K562 (cell line): Measurements from ENCODE around the gene TTYH2. TPM values are rescaled to one million over a fixed set of nuclear protein-coding genes. Genes with fewer than 3 reads are reported as not detected.

Source experiments
- ATAC-seq: fragments of 200-7000 bp; cut with Tn5 transposase; 3 replicates; pipeline ENCODE4 v1.9.1; 2020; ENCODE audit warnings: moderate library complexity
- BruUV-seq: library from RNA; stranded (reverse); fragments of 400-500 nt; replicated peaks from 2 replicates; lab custom pipeline; 2021; lab: Mats Ljungman, UMichigan
- CTCF ChIA-PET: fragments of 300-600 bp; formaldehyde crosslinking; extraction: SDS; loops from one replicate; lab custom pipeline; 2021; ENCODE audit warnings: low intra/inter-chr PET ratio; lab: Yijun Ruan, JAX
- POLR2A ChIA-PET: fragments of 300-600, 350-650 bp; sonication (Branson Sonifier 250); formaldehyde crosslinking; extraction: SDS; loops from one replicate; lab custom pipeline; 2021; ENCODE audit warnings: antibody characterized with exemption, inconsistent platforms; lab: Yijun Ruan, JAX
- DNase-seq, 4 experiments: peaks; one replicate each; pipeline versions ENCODE4 v3.0.0 to v3.0.0-alpha.2; 2011 to 2018; ENCODE audit warnings: low spot score in 3 of 4, mixed read lengths in 3 of 4; ENCODE audit errors: extremely low read depth in 1 of 4
- FAIRE-seq: peaks from 2 replicates; lab custom pipeline; 2011; peaks lifted over from hg19 to GRCh38; lab: Jason Lieb, UNC
- H2AFZ ChIP-seq: 2 replicates; pipeline ENCODE4 v1.6.0; 2011; ENCODE audit warnings: low read depth, low read length, control low read depth, inconsistent platforms
- H3K27ac ChIP-seq: fragments of 200-600 bp; 3 replicates; pipeline ENCODE4 v1.8.0; 2011; ENCODE audit warnings: low read depth, mild to moderate bottlenecking, control low read depth, inconsistent platforms, low read length, moderate library complexity, mixed read lengths; ENCODE audit errors: extremely low read depth
- H3K27me3 ChIP-seq, 2 experiments: fragments of 300-600 bp in 1 of 2; 2 replicates in 1 of 2; 3 replicates in 1 of 2; pipeline versions ENCODE4 v1.6.0 to v1.8.0; 2011; ENCODE audit warnings: inconsistent platforms in 2 of 2, low read length in 2 of 2, mild to moderate bottlenecking in 1 of 2, mixed read lengths in 1 of 2, moderate library complexity in 1 of 2; ENCODE audit not compliant: control insufficient read depth in 2 of 2, insufficient read depth in 2 of 2
- H3K36me3 ChIP-seq: fragments of 300-600 bp; 3 replicates; pipeline ENCODE4 v1.8.0; 2011; ENCODE audit warnings: mild to moderate bottlenecking, low read length, inconsistent platforms; ENCODE audit not compliant: control insufficient read depth, insufficient read depth
- H3K4me1 ChIP-seq, 2 experiments: fragments of 200-600 bp in 1 of 2; replicated peaks in 1 of 2; 2 replicates in 1 of 2; 3 replicates in 1 of 2; pipeline versions ENCODE4 v1.5.1 to v1.8.0; 2011; ENCODE audit warnings: inconsistent platforms in 2 of 2, low read length in 2 of 2, mild to moderate bottlenecking in 1 of 2, mixed read lengths in 1 of 2, moderate library complexity in 1 of 2; ENCODE audit not compliant: control insufficient read depth in 2 of 2, insufficient read depth in 2 of 2
- H3K4me2 ChIP-seq: 2 replicates; pipeline ENCODE4 v1.6.1; 2011; ENCODE audit warnings: low read length, control low read depth, inconsistent platforms, mixed read lengths; ENCODE audit not compliant: insufficient read depth
- H3K4me3 ChIP-seq: fragments of 200-600 bp; sonication (generic), shearing (Covaris generic); 2 replicates; pipeline ENCODE4 v1.5.1; 2016; ENCODE audit warnings: control low read depth, inconsistent platforms
- H3K79me2 ChIP-seq: fragments of 200-600 bp; 3 replicates; pipeline ENCODE4 v1.8.0; 2011; ENCODE audit warnings: low read length, inconsistent platforms; ENCODE audit not compliant: control insufficient read depth, insufficient read depth
- H3K9ac ChIP-seq, 2 experiments: 2 replicates each; pipeline versions ENCODE4 v1.6.0 to v1.6.1; 2011; ENCODE audit warnings: low read depth in 2 of 2, low read length in 2 of 2, control low read depth in 1 of 2, inconsistent platforms in 1 of 2, mild to moderate bottlenecking in 1 of 2, mixed read lengths in 1 of 2; ENCODE audit not compliant: insufficient read depth in 1 of 2
- H3K9me1 ChIP-seq: one replicate; pipeline ENCODE4 v1.6.0; 2011; ENCODE audit warnings: inconsistent platforms, mild to moderate bottlenecking, low read length, moderate library complexity; ENCODE audit not compliant: control insufficient read depth, insufficient read depth
- H3K9me3 ChIP-seq: replicated peaks from 2 replicates; pipeline ENCODE4 v1.5.1; 2011; ENCODE audit warnings: low read depth, low read length, inconsistent platforms; ENCODE audit not compliant: control insufficient read depth, insufficient read depth
- H4K20me1 ChIP-seq: replicated peaks from 2 replicates; pipeline ENCODE4 v1.6.1; 2011; ENCODE audit warnings: low read length, inconsistent platforms, mixed read lengths; ENCODE audit not compliant: control insufficient read depth, insufficient read depth
- BCOR ChIP-seq: fragments of 450-650 bp; IDR thresholded peaks from 2 replicates; pipeline ENCODE4 v1.6.1; 2016
- CEBPG ChIP-seq, 3 experiments: fragments of 200-800 bp in 1 of 3; sonication (Bioruptor generic) in 1 of 3; sonication (generic) in 1 of 3; formaldehyde crosslinking in 1 of 3; IDR thresholded peaks in 2 of 3; conservative IDR thresholded peaks in 1 of 3; 2 replicates each; pipeline versions ENCODE4 v1.6.1 to v1.8.0; 2016 to 2022; ENCODE audit warnings: missing compliant biosample characterization in 2 of 3, missing genetic modification characterization in 2 of 3, mild to moderate bottlenecking in 1 of 3, missing genetic modification reagents in 1 of 3
- ETS2 ChIP-seq: IDR thresholded peaks from 2 replicates; pipeline ENCODE4 v1.6.1; 2016; ENCODE audit warnings: borderline replicate concordance, missing genetic modification characterization, mild to moderate bottlenecking, moderate library complexity, missing compliant biosample characterization; ENCODE audit not compliant: poor library complexity, severe bottlenecking
- FOXA1 ChIP-seq: fragments of 450-650 bp; IDR thresholded peaks from 2 replicates; pipeline ENCODE4 v1.6.1; 2016; ENCODE audit warnings: mild to moderate bottlenecking, borderline replicate concordance
- HDAC3 ChIP-seq: fragments of 450-650 bp; IDR thresholded peaks from 2 replicates; pipeline ENCODE4 v1.6.1; 2018; ENCODE audit warnings: borderline replicate concordance, mild to moderate bottlenecking, moderate library complexity; ENCODE audit not compliant: partially characterized antibody
- KLF13 ChIP-seq: fragments of 450-650 bp; IDR thresholded peaks from 2 replicates; pipeline ENCODE4 v1.6.1; 2016; ENCODE audit warnings: missing genetic modification characterization, low read depth, mild to moderate bottlenecking, missing compliant biosample characterization, moderate library complexity, borderline replicate concordance
- MBD2 ChIP-seq: sonication (generic); IDR thresholded peaks from 2 replicates; pipeline ENCODE4 v1.6.1; 2016; ENCODE audit warnings: low read depth, borderline replicate concordance
- MCM3 ChIP-seq: fragments of 450-650 bp; IDR thresholded peaks from 2 replicates; pipeline ENCODE4 v1.6.1; 2016
- PRPF4 ChIP-seq: fragments of 200-400 bp; formaldehyde crosslinking; IDR thresholded peaks from one replicate; pipeline ENCODE4 v1.6.1; 2017; ENCODE audit warnings: low read length, low read depth, mild to moderate bottlenecking; ENCODE audit not compliant: insufficient read depth, poor library complexity, severe bottlenecking
- RBM15 ChIP-seq: fragments of 200-400 bp; formaldehyde crosslinking; IDR thresholded peaks from 2 replicates; pipeline ENCODE4 v1.6.1; 2018; ENCODE audit warnings: mild to moderate bottlenecking, low read length, moderate library complexity; ENCODE audit not compliant: insufficient read depth
- RBM17 ChIP-seq: fragments of 200-400 bp; formaldehyde crosslinking; IDR thresholded peaks from 2 replicates; pipeline ENCODE4 v1.6.1; 2017; ENCODE audit warnings: low read depth, mild to moderate bottlenecking, low read length, borderline replicate concordance
- SMARCA5 ChIP-seq: fragments of 450-650 bp; IDR thresholded peaks from 2 replicates; pipeline ENCODE4 v1.6.1; 2016
- ZNF134 ChIP-seq: fragments of 250-450 bp; sonication (Bioruptor Pico); conservative IDR thresholded peaks from 2 replicates; pipeline ENCODE4 v1.4.0; 2020
- ZNF165 ChIP-seq: fragments of 250-450 bp; sonication (Bioruptor Pico); IDR thresholded peaks from 2 replicates; pipeline ENCODE4 v1.4.0; 2020; ENCODE audit warnings: borderline replicate concordance
- ZNF347 ChIP-seq: fragments of 450-650 bp; formaldehyde crosslinking; IDR thresholded peaks from 2 replicates; pipeline ENCODE4 v1.4.0; 2020; ENCODE audit warnings: low read depth, mild to moderate bottlenecking, moderate library complexity
- ZNF384 ChIP-seq: IDR thresholded peaks from 2 replicates; pipeline ENCODE4 v1.6.1; 2012; ENCODE audit warnings: low read depth, low read length, improper control_type of control experiment
- ZNF780A ChIP-seq: fragments of 250-450 bp; sonication (Bioruptor Pico); IDR thresholded peaks from 2 replicates; pipeline ENCODE4 v1.5.0; 2021; ENCODE audit warnings: mild to moderate bottlenecking
- WGBS: fragments of 100-300 bp; shearing (Covaris generic); methylation state at CpG from one replicate; pipeline ENCODE4 v1.1.6; 2016; ENCODE audit warnings: low coverage, mixed read lengths; ENCODE audit not compliant: insufficient coverage; ENCODE audit errors: missing lambda C conversion rate; 5-methylcytosine and 5-hydroxymethylcytosine counted together
- in situ Hi-C: fragments of 300-500 bp; cut with MboI; formaldehyde crosslinking; loops from 4 replicates; pipeline ENCODE4 v1.15.0; 2018; ENCODE audit warnings: inconsistent platforms, mixed read lengths
- intact Hi-C: fragments of 100-400 bp; cut with micrococcal nuclease; formaldehyde crosslinking; loops from 2 replicates; pipeline ENCODE4 v1.14.2; 2022
- polyA plus RNA-seq, 8 experiments: library from polyadenylated mRNA; depleted of rRNA in 4 of 8; stranded (reverse) in 5 of 8; unstranded in 3 of 8; fragments of >200 nt; fragmentation: Nextera tagmentation in 2 of 8; fragmentation: Illumina TruSeq in 1 of 8; extraction: Ambion mirVana in 2 of 8; extraction: Trizol in 1 of 8; gene quantifications; 2 replicates each; pipeline versions ENCODE4 v1.2.1 to v1.2.3, GENCODE V29; 2011 to 2014; ENCODE audit warnings: inconsistent platforms in 1 of 8, missing spikeins in 1 of 8
- total RNA-seq, 7 experiments: library from RNA; depleted of rRNA in 6 of 7; stranded (reverse); fragments of >200 nt in 6 of 7; fragmentation: Illumina TruSeq in 2 of 7; extraction: Trizol in 2 of 7; gene quantifications; 2 replicates each; pipeline versions ENCODE4 v1.2.1 to v1.2.3, GENCODE V29; 2011 to 2021; ENCODE audit warnings: low replicate concordance in 1 of 7
- TF ChIP-seq, protein P1 (sequence below): sonication (generic); formaldehyde crosslinking; IDR thresholded peaks from 2 replicates; pipeline ENCODE4 v1.8.0; 2022; ENCODE audit warnings: mild to moderate bottlenecking, low read depth, missing genetic modification reagents

Gene TTYH2
- total and polyA plus RNA-seq, 9 of the 15 experiments (the other 6 are each of a cell fraction or from before 2014, with no cell fraction given): 0.03 to 2.0 (median 0.91) TPM

- H3K27me3 ChIP-seq: peaks cover 4 to 57% of the 10 kb centered on the region in 2 experiments; a peak in 4 of 5 replicates
- no peak for TF ChIP-seq PRPF4
- no peak for TF ChIP-seq SMARCA5
- no peak for TF ChIP-seq ETS2 (tag)
- no peak for TF ChIP-seq CEBPG (CRISPR knock-in tag; IDR thresholded peaks at IDR 0.05)
- no peak for TF ChIP-seq CEBPG (tag; conservative IDR thresholded peaks at IDR 0.05 in 1 of 2, IDR thresholded peaks at IDR 0.05 in 1 of 2)
- no peak for TF ChIP-seq ZNF780A (CRISPR knock-in tag)
- no peak for TF ChIP-seq RBM15
- no peak for TF ChIP-seq MBD2
- TF ChIP-seq KLF13 (tag): no peak
- TF ChIP-seq MCM3: no peak
- TF ChIP-seq, protein P1, sequence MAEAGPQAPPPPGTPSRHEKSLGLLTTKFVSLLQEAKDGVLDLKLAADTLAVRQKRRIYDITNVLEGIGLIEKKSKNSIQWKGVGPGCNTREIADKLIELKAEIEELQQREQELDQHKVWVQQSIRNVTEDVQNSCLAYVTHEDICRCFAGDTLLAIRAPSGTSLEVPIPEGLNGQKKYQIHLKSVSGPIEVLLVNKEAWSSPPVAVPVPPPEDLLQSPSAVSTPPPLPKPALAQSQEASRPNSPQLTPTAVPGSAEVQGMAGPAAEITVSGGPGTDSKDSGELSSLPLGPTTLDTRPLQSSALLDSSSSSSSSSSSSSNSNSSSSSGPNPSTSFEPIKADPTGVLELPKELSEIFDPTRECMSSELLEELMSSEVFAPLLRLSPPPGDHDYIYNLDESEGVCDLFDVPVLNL: no peak
- no peak for TF ChIP-seq HDAC3
- no peak for TF ChIP-seq ZNF165 (CRISPR knock-in tag)
- TF ChIP-seq ZNF134 (CRISPR knock-in tag): no peak
- no peak for TF ChIP-seq BCOR
- TF ChIP-seq ZNF347 (CRISPR knock-in tag): no peak
- TF ChIP-seq RBM17: no peak
- no peak for TF ChIP-seq FOXA1
- no peak for TF ChIP-seq ZNF384
- TF ChIP-seq, all 486 proteins: peak for 0
- Histone ChIP-seq H2AFZ (no peak overlapping the region), H3K9me3 (no peaks in the 10 kb centered on the region), H3K4me3 (no peak overlapping the region), H3K79me2 (no peaks in the 10 kb centered on the region), H3K9ac (no peak overlapping the region), H3K4me2 (no peak overlapping the region), H3K27ac (no peak overlapping the region), H4K20me1 (peaks cover 10% of the 10 kb centered on the region; the same call in 1 of the 2 replicates), H3K4me1 (no peaks in the 10 kb centered on the region), H3K9me1 (no peaks in the 10 kb centered on the region), H3K36me3 (no peaks in the 10 kb centered on the region)
- ChIA-PET CTCF (no interaction called here), POLR2A (no interaction called here)
- BruUV-seq: no TSS peak
- DNase-seq: no peak
- no peak for FAIRE-seq
- in situ Hi-C loops (no loop called here), intact Hi-C loops (no loop called here)
- no peak for ATAC-seq
- 0% methylated on average over 6 of the region's 9 CpGs for WGBS
Observed at GRCh38 chr17:74185571-74186185, 27.7 kb upstream of the TTYH2 start.
